ENCODE measurements around the gene IFTAP. TPM values are rescaled to one million over a fixed set of nuclear protein-coding genes. Genes with fewer than 3 reads are reported as not detected.
A peak's percentile ranks its signal among the peaks of the same experiment; 100 is the strongest.

The IFTAP gene
- total RNA-seq, 1 donor from 2014 or later: 12.3 TPM

- no peaks in the 10 kb centered on the region for H3K9me3 ChIP-seq
- DNase-seq: no peak
- H3K27me3 ChIP-seq: peaks cover 3% of the 10 kb centered on the region
- no peak overlapping the region for H3K27ac ChIP-seq
- H3K36me3 ChIP-seq: no peaks in the 10 kb centered on the region
- intact Hi-C loops (cut with DNase I): no loop called here
- no peak overlapping the region for H3K4me3 ChIP-seq
- no peaks in the 10 kb centered on the region for H3K4me1 ChIP-seq
- no peak for ATAC-seq
- no peak for TF ChIP-seq CTCF (IDR thresholded peaks at IDR 0.05)
These were observed 101.3 kb downstream of the IFTAP start for GRCh38 chr11:36695571-36695970.

GRCh38 chr11:36696550-36696949, 102.2 kb downstream of the IFTAP start:
- Histone ChIP-seq H3K9me3 (no peaks in the 10 kb centered on the region), H3K27ac (no peak overlapping the region), H3K4me3 (no peak overlapping the region), H3K4me1 (no peaks in the 10 kb centered on the region), H3K27me3 (peaks cover 7% of the 10 kb centered on the region), H3K36me3 (no peaks in the 10 kb centered on the region)
- ATAC-seq: no peak
- no peak for TF ChIP-seq CTCF (IDR thresholded peaks at IDR 0.05)
- intact Hi-C loops (cut with DNase I): no loop called here
- no peak for DNase-seq

- no peaks in the 10 kb centered on the region for H3K9me3 ChIP-seq
- no peaks in the 10 kb centered on the region for H3K36me3 ChIP-seq
- H3K27me3 ChIP-seq: peaks cover 7% of the 10 kb centered on the region
- no peak overlapping the region for H3K27ac ChIP-seq
- no peaks in the 10 kb centered on the region for H3K4me1 ChIP-seq
- DNase-seq (no peak), ATAC-seq (no peak)
- no peak for TF ChIP-seq CTCF (IDR thresholded peaks at IDR 0.05)
- intact Hi-C loops (cut with DNase I): no loop called here
- H3K4me3 ChIP-seq: no peak overlapping the region
These were observed 105.0 kb downstream of the IFTAP start for GRCh38 chr11:36699271-36699670.

- Histone ChIP-seq H3K4me1 (no peaks in the 10 kb centered on the region), H3K4me3 (no peak overlapping the region), H3K27me3 (peaks cover 7% of the 10 kb centered on the region), H3K9me3 (no peaks in the 10 kb centered on the region), H3K36me3 (no peaks in the 10 kb centered on the region), H3K27ac (no peak overlapping the region)
- ATAC-seq: no peak
- TF ChIP-seq CTCF (IDR thresholded peaks at IDR 0.05): no peak
- DNase-seq: no peak
- intact Hi-C loops (cut with DNase I): no loop called here
These were observed 105.9 kb downstream of the IFTAP start for GRCh38 chr11:36700246-36700645.

GRCh38 chr11:36702330-36703054, 108.2 kb downstream of the IFTAP start:
- intact Hi-C loops (cut with DNase I): no loop called here
- ATAC-seq (peak; percentile 84), DNase-seq (no peak)
- H3K27me3 ChIP-seq: peaks cover 7% of the 10 kb centered on the region
- no peaks in the 10 kb centered on the region for H3K36me3 ChIP-seq
- no peak overlapping the region for H3K4me3 ChIP-seq
- peak; percentile 72 for TF ChIP-seq CTCF (IDR thresholded peaks at IDR 0.05)
- H3K9me3 ChIP-seq: no peaks in the 10 kb centered on the region
- H3K4me1 ChIP-seq: no peaks in the 10 kb centered on the region
- no peak overlapping the region for H3K27ac ChIP-seq

- H3K4me1 ChIP-seq: no peaks in the 10 kb centered on the region
- H3K27me3 ChIP-seq: peaks cover 7% of the 10 kb centered on the region
- H3K36me3 ChIP-seq: no peaks in the 10 kb centered on the region
- TF ChIP-seq CTCF (IDR thresholded peaks at IDR 0.05): no peak
- no peak overlapping the region for H3K27ac ChIP-seq
- H3K9me3 ChIP-seq: no peaks in the 10 kb centered on the region
- ATAC-seq: no peak
- H3K4me3 ChIP-seq: no peak overlapping the region
- DNase-seq: no peak
- intact Hi-C loops (cut with DNase I): no loop called here
These were observed 108.7 kb downstream of the IFTAP start for GRCh38 chr11:36703055-36703404.
